ENCODE data around the gene MAP6. TPM values are rescaled to one million over a fixed set of nuclear protein-coding genes. Genes with fewer than 3 reads are reported as not detected.

Gene MAP6
- polyA plus RNA-seq, 1 experiment = 1.5 TPM

- Histone ChIP-seq H3K27ac (ENCODE audit: low read depth, low read length) (no peak overlapping the region), H3K27me3 (ENCODE audit: control insufficient read depth, insufficient read depth, low read length) (peaks cover 4% of the 10 kb centered on the region), H3K9me3 (ENCODE audit: control insufficient read depth, insufficient read depth, low read length) (no peaks in the 10 kb centered on the region), H3K4me3 (ENCODE audit: low read depth, low read length) (no peak overlapping the region)
- TF ChIP-seq CTCF (IDR thresholded peaks at IDR 0.05; ENCODE audit: low read depth, low read length) = no peak
- ChIA-PET POLR2A (no interaction called here), CTCF (no interaction called here)
- no peak for DNase-seq (ENCODE audit: low read depth, low spot score)
Observed at GRCh38 chr11:75633409-75634066, 35.3 kb downstream of the MAP6 start.

DNA sequence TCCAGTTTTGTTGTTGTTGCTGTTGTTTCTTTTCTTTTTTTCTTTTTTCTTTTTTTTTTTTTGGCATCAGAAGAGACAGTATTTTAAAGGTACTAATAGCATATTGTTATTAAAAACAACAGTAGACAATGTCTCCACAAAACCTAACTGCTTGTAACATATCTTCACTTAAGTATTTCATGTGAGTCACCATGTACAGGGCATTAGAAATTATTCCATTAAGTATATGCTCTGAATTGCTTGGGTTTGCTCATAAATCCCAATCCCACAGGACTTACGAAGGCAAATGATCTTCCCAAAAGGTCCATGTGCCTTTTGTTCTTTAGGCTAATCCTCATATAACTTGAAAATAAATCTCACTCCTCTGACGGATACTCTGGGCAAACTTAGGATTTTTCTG lies 35.9 kb downstream of the MAP6 start:
- Histone ChIP-seq H3K27me3 (ENCODE audit: control insufficient read depth, insufficient read depth, low read length) (peaks cover 2% of the 10 kb centered on the region), H3K4me3 (ENCODE audit: low read depth, low read length) (no peak overlapping the region), H3K27ac (ENCODE audit: low read depth, low read length) (no peak overlapping the region), H3K9me3 (ENCODE audit: control insufficient read depth, insufficient read depth, low read length) (no peaks in the 10 kb centered on the region)
- ChIA-PET POLR2A (no interaction called here), CTCF (no interaction called here)
- TF ChIP-seq CTCF (IDR thresholded peaks at IDR 0.05; ENCODE audit: low read depth, low read length) = no peak
- no peak for DNase-seq (ENCODE audit: low read depth, low spot score)

- Histone ChIP-seq H3K27ac (ENCODE audit: low read depth, low read length) (no peak overlapping the region), H3K9me3 (ENCODE audit: control insufficient read depth, insufficient read depth, low read length) (no peaks in the 10 kb centered on the region), H3K4me3 (ENCODE audit: low read depth, low read length) (no peak overlapping the region), H3K27me3 (ENCODE audit: control insufficient read depth, insufficient read depth, low read length) (no peaks in the 10 kb centered on the region)
- TF ChIP-seq CTCF (IDR thresholded peaks at IDR 0.05; ENCODE audit: low read depth, low read length) = no peak
- ChIA-PET CTCF (no interaction called here), POLR2A (no interaction called here)
- no peak for DNase-seq (ENCODE audit: low read depth, low spot score)
Observed at GRCh38 chr11:75632450-75632849, 36.4 kb downstream of the MAP6 start.

GRCh38 chr11:75631086-75631730 lies 37.6 kb downstream of the MAP6 start:
- DNase-seq (ENCODE audit: low read depth, low spot score) = no peak
- Histone ChIP-seq H3K4me3 (ENCODE audit: low read depth, low read length) (no peak overlapping the region), H3K9me3 (ENCODE audit: control insufficient read depth, insufficient read depth, low read length) (no peaks in the 10 kb centered on the region), H3K27me3 (ENCODE audit: control insufficient read depth, insufficient read depth, low read length) (no peaks in the 10 kb centered on the region), H3K27ac (ENCODE audit: low read depth, low read length) (no peak overlapping the region)
- CTCF ChIA-PET = no interaction called here
- no peak for TF ChIP-seq CTCF (IDR thresholded peaks at IDR 0.05; ENCODE audit: low read depth, low read length)
- POLR2A ChIA-PET = no interaction called here

- DNase-seq (ENCODE audit: low read depth, low spot score) = no peak
- TF ChIP-seq CTCF (IDR thresholded peaks at IDR 0.05; ENCODE audit: low read depth, low read length) = no peak
- ChIA-PET POLR2A (interaction anchor here (1.3 kb wide), 1 partner anchor 44 kb away, joined by 3 read pairs; no protein-coding TSS in a partner anchor), CTCF (interaction anchor here (1.3 kb wide), 1 partner anchor 9 kb away, joined by 3 read pairs; no protein-coding TSS in a partner anchor)
- H3K4me3 ChIP-seq (ENCODE audit: low read depth, low read length) = no peak overlapping the region
- no peaks in the 10 kb centered on the region for H3K27me3 ChIP-seq (ENCODE audit: control insufficient read depth, insufficient read depth, low read length)
- H3K9me3 ChIP-seq (ENCODE audit: control insufficient read depth, insufficient read depth, low read length) = no peaks in the 10 kb centered on the region
- H3K27ac ChIP-seq (ENCODE audit: low read depth, low read length) = no peak overlapping the region
Observed at GRCh38 chr11:75627906-75628668, 40.8 kb downstream of the MAP6 start.
